Activated naive CD8-positive, alpha-beta T cell treated with anti-CD3 and anti-CD28 coated beads, Interleukin-2, amount 50 U/mL, for 24 hours (primary cell): ENCODE measurements around the gene SEMA3D.

Experiments used
- ATAC-seq: fragments of 150-1000 bp; cut with Tn5 transposase; one replicate; pipeline ENCODE4 v1.10.0; 2021
- DNase-seq: peaks from one replicate; pipeline ENCODE4 v3.0.0; 2021
- H3K27ac Mint-ChIP-seq: one replicate; pipeline ENCODE4 v1.8.0; 2021; ENCODE audit warnings: mild to moderate bottlenecking, mixed read lengths
- H3K27me3 Mint-ChIP-seq: one replicate; pipeline ENCODE4 v1.8.0; 2021; ENCODE audit warnings: mixed read lengths
- H3K36me3 Mint-ChIP-seq: one replicate; pipeline ENCODE4 v1.8.0; 2021; ENCODE audit warnings: low read depth, mixed read lengths
- H3K4me1 Mint-ChIP-seq: one replicate; pipeline ENCODE4 v1.8.0; 2021; ENCODE audit warnings: mixed read lengths
- H3K4me3 Mint-ChIP-seq: one replicate; pipeline ENCODE4 v1.8.0; 2021; ENCODE audit warnings: mild to moderate bottlenecking, moderate library complexity, mixed read lengths
- H3K9me3 Mint-ChIP-seq: one replicate; pipeline ENCODE4 v1.8.0; 2021; ENCODE audit warnings: mixed read lengths

Gene SEMA3D

GRCh38 chr7:85186521-85187241 lies at the start of gene SEMA3D:
SEMA3D (minus strand) TSS chr7:85187056; CDS start chr7:85121891, 65,165 bp downstream.
- H3K4me1 Mint-ChIP-seq, result peaks cover 9% of the 10 kb centered on the region
- H3K27ac Mint-ChIP-seq, result no peak within 1 kb of the TSS
- DNase-seq (peak; percentile 27), ATAC-seq (peak; percentile 81)
- H3K9me3 Mint-ChIP-seq, result peaks cover 4% of the 10 kb centered on the region
- H3K27me3 Mint-ChIP-seq, result peaks cover 33% of the 10 kb centered on the region
- H3K36me3 Mint-ChIP-seq, result no peaks in the 10 kb centered on the region
- peak within 1 kb of the TSS; percentile 53 for H3K4me3 Mint-ChIP-seq

- H3K4me1 Mint-ChIP-seq, result no peaks in the 10 kb centered on the region
- no peak overlapping the region for H3K27ac Mint-ChIP-seq
- H3K9me3 Mint-ChIP-seq, result peaks cover 4% of the 10 kb centered on the region
- no peaks in the 10 kb centered on the region for H3K27me3 Mint-ChIP-seq
- DNase-seq (no peak), ATAC-seq (no peak)
- H3K36me3 Mint-ChIP-seq, result no peaks in the 10 kb centered on the region
- no peak overlapping the region for H3K4me3 Mint-ChIP-seq
These were observed 47.9 kb upstream of the SEMA3D start for GRCh38 chr7:85234730-85235129.

GRCh38 chr7:85232068-85232467 lies 45.2 kb upstream of the SEMA3D start:
- Mint-ChIP-seq H3K27me3 (no peaks in the 10 kb centered on the region), H3K36me3 (no peaks in the 10 kb centered on the region), H3K27ac (no peak overlapping the region), H3K4me1 (no peaks in the 10 kb centered on the region), H3K4me3 (no peak overlapping the region), H3K9me3 (peaks cover 4% of the 10 kb centered on the region)
- ATAC-seq, result no peak
- DNase-seq, result no peak

- no peaks in the 10 kb centered on the region for H3K4me1 Mint-ChIP-seq
- no peak overlapping the region for H3K27ac Mint-ChIP-seq
- ATAC-seq (no peak), DNase-seq (no peak)
- H3K4me3 Mint-ChIP-seq, result no peak overlapping the region
- no peaks in the 10 kb centered on the region for H3K27me3 Mint-ChIP-seq
- peaks cover 4% of the 10 kb centered on the region for H3K9me3 Mint-ChIP-seq
- H3K36me3 Mint-ChIP-seq, result no peaks in the 10 kb centered on the region
These were observed 43.8 kb upstream of the SEMA3D start for GRCh38 chr7:85230623-85231022.

- no peak overlapping the region for H3K27ac Mint-ChIP-seq
- H3K4me1 Mint-ChIP-seq, result no peaks in the 10 kb centered on the region
- ATAC-seq (no peak), DNase-seq (no peak)
- H3K27me3 Mint-ChIP-seq, result no peaks in the 10 kb centered on the region
- peaks cover 4% of the 10 kb centered on the region for H3K9me3 Mint-ChIP-seq
- H3K36me3 Mint-ChIP-seq, result no peaks in the 10 kb centered on the region
- H3K4me3 Mint-ChIP-seq, result no peak overlapping the region
These were observed 42.7 kb upstream of the SEMA3D start for GRCh38 chr7:85229544-85229943.

- H3K27ac Mint-ChIP-seq, result no peak overlapping the region
- H3K27me3 Mint-ChIP-seq, result no peaks in the 10 kb centered on the region
- H3K36me3 Mint-ChIP-seq, result no peaks in the 10 kb centered on the region
- DNase-seq, result no peak
- H3K4me3 Mint-ChIP-seq, result no peak overlapping the region
- H3K4me1 Mint-ChIP-seq, result no peaks in the 10 kb centered on the region
- peaks cover 4% of the 10 kb centered on the region for H3K9me3 Mint-ChIP-seq
- no peak for ATAC-seq
These were observed 39.7 kb upstream of the SEMA3D start for GRCh38 chr7:85226361-85227085.

- DNase-seq (no peak), ATAC-seq (no peak)
- H3K36me3 Mint-ChIP-seq, result no peaks in the 10 kb centered on the region
- H3K27ac Mint-ChIP-seq, result no peak overlapping the region
- no peaks in the 10 kb centered on the region for H3K4me1 Mint-ChIP-seq
- no peaks in the 10 kb centered on the region for H3K27me3 Mint-ChIP-seq
- no peaks in the 10 kb centered on the region for H3K9me3 Mint-ChIP-seq
- H3K4me3 Mint-ChIP-seq, result no peak overlapping the region
These were observed 37.3 kb upstream of the SEMA3D start for GRCh38 chr7:85224171-85224570.

- no peak overlapping the region for H3K4me3 Mint-ChIP-seq
- no peak for DNase-seq
- no peak for ATAC-seq
- H3K27me3 Mint-ChIP-seq, result no peaks in the 10 kb centered on the region
- no peaks in the 10 kb centered on the region for H3K36me3 Mint-ChIP-seq
- no peak overlapping the region for H3K27ac Mint-ChIP-seq
- H3K9me3 Mint-ChIP-seq, result no peaks in the 10 kb centered on the region
- no peaks in the 10 kb centered on the region for H3K4me1 Mint-ChIP-seq
These were observed 35.7 kb upstream of the SEMA3D start for GRCh38 chr7:85222522-85222921.

- H3K36me3 Mint-ChIP-seq, result no peaks in the 10 kb centered on the region
- ATAC-seq, result no peak
- no peaks in the 10 kb centered on the region for H3K9me3 Mint-ChIP-seq
- H3K4me3 Mint-ChIP-seq, result no peak overlapping the region
- no peaks in the 10 kb centered on the region for H3K4me1 Mint-ChIP-seq
- no peak overlapping the region for H3K27ac Mint-ChIP-seq
- H3K27me3 Mint-ChIP-seq, result no peaks in the 10 kb centered on the region
- no peak for DNase-seq
These were observed 34.9 kb upstream of the SEMA3D start for GRCh38 chr7:85221796-85222195.

- ATAC-seq (no peak), DNase-seq (no peak)
- H3K9me3 Mint-ChIP-seq, result no peaks in the 10 kb centered on the region
- H3K4me3 Mint-ChIP-seq, result no peak overlapping the region
- no peaks in the 10 kb centered on the region for H3K36me3 Mint-ChIP-seq
- H3K27ac Mint-ChIP-seq, result no peak overlapping the region
- no peaks in the 10 kb centered on the region for H3K4me1 Mint-ChIP-seq
- no peaks in the 10 kb centered on the region for H3K27me3 Mint-ChIP-seq
These were observed 33.8 kb upstream of the SEMA3D start for GRCh38 chr7:85220651-85221050.

- ATAC-seq (no peak), DNase-seq (no peak)
- Mint-ChIP-seq H3K36me3 (no peaks in the 10 kb centered on the region), H3K4me1 (no peaks in the 10 kb centered on the region), H3K27me3 (no peaks in the 10 kb centered on the region), H3K4me3 (no peak overlapping the region), H3K9me3 (no peaks in the 10 kb centered on the region), H3K27ac (no peak overlapping the region)
These were observed 33.2 kb upstream of the SEMA3D start for GRCh38 chr7:85220023-85220422.

GRCh38 chr7:85217085-85217484 lies 30.2 kb upstream of the SEMA3D start:
- Mint-ChIP-seq H3K27ac (no peak overlapping the region), H3K9me3 (no peaks in the 10 kb centered on the region), H3K4me1 (no peaks in the 10 kb centered on the region), H3K4me3 (no peak overlapping the region), H3K36me3 (no peaks in the 10 kb centered on the region), H3K27me3 (no peaks in the 10 kb centered on the region)
- DNase-seq (no peak), ATAC-seq (no peak)

GRCh38 chr7:85215098-85215497 lies 28.2 kb upstream of the SEMA3D start:
- no peak for ATAC-seq
- no peak for DNase-seq
- H3K4me3 Mint-ChIP-seq, result no peak overlapping the region
- H3K27me3 Mint-ChIP-seq, result no peaks in the 10 kb centered on the region
- no peak overlapping the region for H3K27ac Mint-ChIP-seq
- no peaks in the 10 kb centered on the region for H3K36me3 Mint-ChIP-seq
- H3K9me3 Mint-ChIP-seq, result no peaks in the 10 kb centered on the region
- H3K4me1 Mint-ChIP-seq, result no peaks in the 10 kb centered on the region

GRCh38 chr7:85213500-85213899 lies 26.6 kb upstream of the SEMA3D start:
- DNase-seq (no peak), ATAC-seq (no peak)
- Mint-ChIP-seq H3K4me3 (no peak overlapping the region), H3K27ac (no peak overlapping the region), H3K9me3 (no peaks in the 10 kb centered on the region), H3K36me3 (no peaks in the 10 kb centered on the region), H3K4me1 (no peaks in the 10 kb centered on the region), H3K27me3 (no peaks in the 10 kb centered on the region)

- DNase-seq (no peak), ATAC-seq (no peak)
- H3K9me3 Mint-ChIP-seq, result peaks cover 5% of the 10 kb centered on the region
- H3K36me3 Mint-ChIP-seq, result no peaks in the 10 kb centered on the region
- H3K27me3 Mint-ChIP-seq, result no peaks in the 10 kb centered on the region
- H3K4me3 Mint-ChIP-seq, result no peak overlapping the region
- no peaks in the 10 kb centered on the region for H3K4me1 Mint-ChIP-seq
- no peak overlapping the region for H3K27ac Mint-ChIP-seq
These were observed 18.9 kb upstream of the SEMA3D start for GRCh38 chr7:85205754-85206153.
